Endothelial cell of umbilical vein (primary cell): ENCODE results near the gene GUCD1. TPM values are rescaled to one million over a fixed set of nuclear protein-coding genes. Genes with fewer than 3 reads are reported as not detected.
"Not testable (repeated sequence)": the region's sequence is repeated elsewhere in the genome, so short reads cannot be mapped to it uniquely, and the experiment has no call there.

Source experiments
- BruUV-seq: library from RNA; stranded (reverse); fragments of 400-500 nt; replicated peaks from 2 replicates; lab custom pipeline; 2021; lab: Mats Ljungman, UMichigan
- CTCF ChIA-PET: fragments of 300-600, 350-600 bp; sonication (Branson Sonifier 250); formaldehyde crosslinking; loops from one replicate; lab custom pipeline; 2021; ENCODE audit warnings: antibody characterized with exemption, inconsistent platforms; lab: Charles Lee
- POLR2A ChIA-PET: fragments of 300-600, 350-600 bp; sonication (Branson Sonifier 250); formaldehyde crosslinking; loops from one replicate; lab custom pipeline; 2021; ENCODE audit warnings: antibody characterized with exemption, inconsistent platforms; lab: Charles Lee
- DNase-seq: peaks from one replicate; pipeline ENCODE4 v3.0.0-alpha.2; 2011; ENCODE audit warnings: low read depth, low spot score
- FAIRE-seq: peaks from 2 replicates; lab custom pipeline; 2011; peaks lifted over from hg19 to GRCh38; lab: Jason Lieb, UNC
- H2AFZ ChIP-seq: 2 replicates; pipeline ENCODE4 v1.6.0; 2012; ENCODE audit warnings: low read depth, low read length, control low read depth, inconsistent platforms
- H3K27ac ChIP-seq: 2 replicates; pipeline ENCODE4 v1.5.1; 2011; ENCODE audit warnings: low read depth, mild to moderate bottlenecking, control low read depth, low read length, moderate library complexity; ENCODE audit not compliant: insufficient read depth
- H3K27me3 ChIP-seq, 2 experiments: 2 replicates each; pipeline versions ENCODE4 v1.6.0 to v1.6.1; 2011; ENCODE audit warnings: low read length in 2 of 2, mixed read lengths in 1 of 2; ENCODE audit not compliant: control insufficient read depth in 2 of 2, insufficient read depth in 2 of 2
- H3K36me3 ChIP-seq, 2 experiments: 2 replicates in 1 of 2; 3 replicates in 1 of 2; pipeline ENCODE4 v1.5.1; 2011; ENCODE audit warnings: low read length in 2 of 2, mild to moderate bottlenecking in 1 of 2, moderate library complexity in 1 of 2; ENCODE audit not compliant: control insufficient read depth in 2 of 2, insufficient read depth in 2 of 2; ENCODE audit errors: extremely low read depth in 1 of 2
- H3K4me1 ChIP-seq: 3 replicates; pipeline ENCODE4 v1.5.1; 2011; ENCODE audit warnings: mild to moderate bottlenecking, low read length; ENCODE audit not compliant: control insufficient read depth, insufficient read depth; ENCODE audit errors: extremely low read depth
- H3K4me2 ChIP-seq: 2 replicates; pipeline ENCODE4 v1.6.1; 2011; ENCODE audit warnings: low read length, control low read depth, mixed read lengths; ENCODE audit not compliant: insufficient read depth
- H3K4me3 ChIP-seq, 3 experiments: fragments of 200-600 bp in 1 of 3; sonication (generic), shearing (Covaris generic) in 1 of 3; replicated peaks in 1 of 3; 2 replicates each; pipeline ENCODE4 v1.5.1; 2011 to 2016; ENCODE audit warnings: control low read depth in 3 of 3, low read length in 3 of 3, mild to moderate bottlenecking in 2 of 3, inconsistent platforms in 1 of 3, low read depth in 1 of 3, moderate library complexity in 1 of 3; ENCODE audit not compliant: insufficient read depth in 1 of 3
- H3K79me2 ChIP-seq: 2 replicates; pipeline ENCODE4 v1.6.0; 2012; ENCODE audit warnings: low read length, inconsistent platforms; ENCODE audit not compliant: control insufficient read depth, insufficient read depth
- H3K9ac ChIP-seq: replicated peaks from 2 replicates; pipeline ENCODE3; 2011; ENCODE audit warnings: low read length, control low read depth; ENCODE audit not compliant: insufficient read depth; ENCODE audit errors: extremely low read depth
- H3K9me1 ChIP-seq: replicated peaks from 3 replicates; pipeline ENCODE4 v1.6.0; 2011; ENCODE audit warnings: mild to moderate bottlenecking, low read length; ENCODE audit not compliant: control insufficient read depth, insufficient read depth; ENCODE audit errors: extremely low read depth
- H3K9me3 ChIP-seq: replicated peaks from 2 replicates; pipeline ENCODE4 v1.5.1; 2012; ENCODE audit warnings: low read length, inconsistent platforms; ENCODE audit not compliant: control insufficient read depth, insufficient read depth
- H4K20me1 ChIP-seq: replicated peaks from 2 replicates; pipeline ENCODE3; 2011; ENCODE audit warnings: mild to moderate bottlenecking, low read length; ENCODE audit not compliant: control insufficient read depth, insufficient read depth; ENCODE audit errors: extremely low read depth
- dilution Hi-C: fragments of 300-500 bp; cut with MboI; formaldehyde crosslinking; loops from one replicate; pipeline ENCODE4 v1.15.0; 2019; ENCODE audit warnings: low sequenced_read_pairs; ENCODE audit not compliant: extremely low pct_ligation_motif_present
- intact Hi-C: fragments of 100-400 bp; cut with micrococcal nuclease; formaldehyde crosslinking; loops from one replicate; pipeline ENCODE4 v1.10.0; 2022
- polyA plus RNA-seq, 4 experiments: library from polyadenylated mRNA; depleted of rRNA in 3 of 4; stranded (reverse) in 3 of 4; unstranded in 1 of 4; fragments of >200 nt; gene quantifications; 2 replicates each; pipeline versions ENCODE4 v1.2.1 to v1.2.3, GENCODE V29; 2011 to 2012; ENCODE audit warnings: missing spikeins in 1 of 4
- total RNA-seq: library from RNA; stranded (reverse); gene quantifications from 2 replicates; pipeline ENCODE4 v1.2.3, GENCODE V29; 2021
- TF ChIP-seq, protein P1 (sequence below), 2 donors: IDR thresholded peaks; 1 replicate in 1 of 2; 2 replicates in 1 of 2; pipeline ENCODE4 v1.5.1; 2011; ENCODE audit warnings: low read length in 2 of 2, mild to moderate bottlenecking in 2 of 2, moderate library complexity in 2 of 2, control low read depth in 1 of 2, inconsistent platforms in 1 of 2, low read depth in 1 of 2; ENCODE audit not compliant: insufficient read depth in 1 of 2; ENCODE audit errors: extremely low read depth in 1 of 2

The GUCD1 gene
- total and polyA plus RNA-seq, 2 donors (not counting 3 experiments of a cell fraction or from before 2014, with no cell fraction given): 116 to 138 TPM

- peak; percentile 63 for FAIRE-seq
- not testable (repeated sequence) for H3K4me2 ChIP-seq
These were observed 49.1 kb upstream of the GUCD1 start for GRCh38 chr22:24603770-24604629.

GRCh38 chr22:24602847-24603769, 48.2 kb upstream of the GUCD1 start, which contains the start of gene GGT1:
Gene GGT1 (plus strand): TSS chr22:24603193. CDS start chr22:24611082, 7,889 bp downstream.
- CTCF ChIA-PET, H4K20me1 ChIP-seq, BruUV-seq, POLR2A ChIA-PET, H3K4me2 ChIP-seq, DNase-seq, dilution Hi-C loops, H3K27ac ChIP-seq, H3K36me3 ChIP-seq, H3K9me1 ChIP-seq, intact Hi-C loops, H3K4me1 ChIP-seq, H3K4me3 ChIP-seq, H3K9ac ChIP-seq, H3K79me2 ChIP-seq, H3K9me3 ChIP-seq, H3K27me3 ChIP-seq: not testable (repeated sequence)
- FAIRE-seq: peak; percentile 48
- H2AFZ ChIP-seq: peak within 1 kb of the TSS; percentile 34

More at GRCh38 chr22:24603770-24604629, 49.1 kb upstream of the GUCD1 start:
- H3K27me3 ChIP-seq, POLR2A ChIA-PET, BruUV-seq, CTCF ChIA-PET, H3K36me3 ChIP-seq, H3K4me3 ChIP-seq, dilution Hi-C loops, H4K20me1 ChIP-seq, H3K9me3 ChIP-seq, H3K9me1 ChIP-seq, H3K9ac ChIP-seq, DNase-seq, H3K4me1 ChIP-seq, H3K79me2 ChIP-seq, H3K27ac ChIP-seq, intact Hi-C loops: not testable (repeated sequence)
- H2AFZ ChIP-seq: peak overlapping the region; percentile 34
- TF ChIP-seq, protein P1, sequence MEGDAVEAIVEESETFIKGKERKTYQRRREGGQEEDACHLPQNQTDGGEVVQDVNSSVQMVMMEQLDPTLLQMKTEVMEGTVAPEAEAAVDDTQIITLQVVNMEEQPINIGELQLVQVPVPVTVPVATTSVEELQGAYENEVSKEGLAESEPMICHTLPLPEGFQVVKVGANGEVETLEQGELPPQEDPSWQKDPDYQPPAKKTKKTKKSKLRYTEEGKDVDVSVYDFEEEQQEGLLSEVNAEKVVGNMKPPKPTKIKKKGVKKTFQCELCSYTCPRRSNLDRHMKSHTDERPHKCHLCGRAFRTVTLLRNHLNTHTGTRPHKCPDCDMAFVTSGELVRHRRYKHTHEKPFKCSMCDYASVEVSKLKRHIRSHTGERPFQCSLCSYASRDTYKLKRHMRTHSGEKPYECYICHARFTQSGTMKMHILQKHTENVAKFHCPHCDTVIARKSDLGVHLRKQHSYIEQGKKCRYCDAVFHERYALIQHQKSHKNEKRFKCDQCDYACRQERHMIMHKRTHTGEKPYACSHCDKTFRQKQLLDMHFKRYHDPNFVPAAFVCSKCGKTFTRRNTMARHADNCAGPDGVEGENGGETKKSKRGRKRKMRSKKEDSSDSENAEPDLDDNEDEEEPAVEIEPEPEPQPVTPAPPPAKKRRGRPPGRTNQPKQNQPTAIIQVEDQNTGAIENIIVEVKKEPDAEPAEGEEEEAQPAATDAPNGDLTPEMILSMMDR (IDR thresholded peaks at IDR 0.05; ENCODE audit: extremely low read depth in 1 of 2, insufficient read depth in 1 of 2, low read depth in 1 of 2, low read length in 2 of 2): peak in 1 of 2 donors; percentile 16

DNA sequence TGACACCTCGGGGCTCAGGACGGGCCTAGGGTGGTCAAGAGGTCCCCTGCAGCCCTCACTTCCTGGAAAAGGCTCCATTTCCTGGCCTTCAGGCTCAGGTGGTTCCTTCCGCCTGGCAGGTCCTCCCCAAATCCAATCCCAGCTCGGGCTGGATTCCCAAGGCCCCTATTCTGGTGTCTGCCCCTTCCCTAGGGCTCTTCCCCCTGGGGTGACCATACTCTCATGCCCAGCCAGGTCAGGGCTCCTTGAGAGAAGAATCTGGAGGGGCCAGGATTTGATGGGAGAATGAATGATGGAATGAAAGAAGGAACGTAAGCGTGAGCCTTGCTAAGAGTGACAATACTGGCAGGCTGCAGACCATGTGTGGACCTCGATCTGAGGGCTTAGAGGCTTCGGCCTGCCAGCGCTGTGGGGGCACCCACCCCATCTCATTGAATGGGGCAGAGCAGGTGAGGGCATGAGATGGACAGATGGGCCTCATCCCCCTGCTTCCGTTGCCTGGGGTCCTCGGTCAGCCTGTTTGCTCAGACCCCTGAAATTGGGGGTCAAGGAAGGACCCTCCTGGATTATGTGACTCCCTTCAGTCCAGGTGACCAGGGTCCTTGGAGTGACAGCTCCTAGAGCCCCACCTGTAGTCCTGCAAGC, 47.3 kb upstream of the GUCD1 start:
- H3K79me2 ChIP-seq, POLR2A ChIA-PET, BruUV-seq, H3K27me3 ChIP-seq, H3K9me3 ChIP-seq, H3K4me1 ChIP-seq, CTCF ChIA-PET, DNase-seq, H4K20me1 ChIP-seq, H3K9ac ChIP-seq, H3K4me3 ChIP-seq, intact Hi-C loops, H3K27ac ChIP-seq, H3K9me1 ChIP-seq, H3K36me3 ChIP-seq, FAIRE-seq, dilution Hi-C loops, H3K4me2 ChIP-seq, H2AFZ ChIP-seq: not testable (repeated sequence)
